ENCODE data around the gene CHCHD1.

DNA sequence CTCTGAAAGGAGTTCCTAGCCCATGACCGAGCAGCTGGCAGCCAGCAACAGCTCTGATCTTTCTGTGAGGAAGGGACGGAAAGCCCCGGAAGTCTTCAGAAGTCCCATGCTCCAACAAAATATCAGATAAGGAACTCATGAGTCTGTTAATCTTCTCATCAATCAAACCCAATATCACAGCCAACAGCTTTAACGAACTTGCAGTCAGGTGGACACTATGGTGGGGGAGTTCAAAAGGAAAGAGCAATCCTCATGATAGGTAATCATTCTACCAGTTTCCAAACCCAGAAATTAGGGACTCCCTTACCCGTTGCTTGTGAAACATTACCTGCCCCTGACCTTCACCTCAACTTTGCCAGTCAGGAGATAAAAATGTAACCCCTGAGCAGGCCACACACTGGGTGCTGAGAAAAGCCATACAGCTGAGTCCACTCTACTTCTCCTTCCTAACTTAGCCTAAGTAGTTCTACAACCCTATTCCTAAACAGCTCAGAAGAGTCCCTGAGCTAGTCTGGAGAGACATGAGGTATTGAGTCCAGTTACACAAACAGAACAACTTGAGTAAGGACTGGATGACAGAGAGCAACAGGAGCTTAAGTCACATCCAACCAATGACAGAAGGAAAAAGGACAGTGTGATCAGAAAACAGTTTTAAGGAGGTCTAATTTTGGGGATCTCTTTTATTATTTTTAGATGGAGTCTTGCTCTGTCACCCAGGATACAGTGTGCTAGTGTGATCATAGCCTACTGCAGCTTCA is 27.4 kb downstream of the CHCHD1 start:
- TF ChIP-seq, protein P1, sequence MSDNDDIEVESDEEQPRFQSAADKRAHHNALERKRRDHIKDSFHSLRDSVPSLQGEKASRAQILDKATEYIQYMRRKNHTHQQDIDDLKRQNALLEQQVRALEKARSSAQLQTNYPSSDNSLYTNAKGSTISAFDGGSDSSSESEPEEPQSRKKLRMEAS (IDR thresholded peaks at IDR 0.05; ENCODE audit: insufficient read depth, insufficient read length), result no peak
- TF ChIP-seq, protein P2, sequence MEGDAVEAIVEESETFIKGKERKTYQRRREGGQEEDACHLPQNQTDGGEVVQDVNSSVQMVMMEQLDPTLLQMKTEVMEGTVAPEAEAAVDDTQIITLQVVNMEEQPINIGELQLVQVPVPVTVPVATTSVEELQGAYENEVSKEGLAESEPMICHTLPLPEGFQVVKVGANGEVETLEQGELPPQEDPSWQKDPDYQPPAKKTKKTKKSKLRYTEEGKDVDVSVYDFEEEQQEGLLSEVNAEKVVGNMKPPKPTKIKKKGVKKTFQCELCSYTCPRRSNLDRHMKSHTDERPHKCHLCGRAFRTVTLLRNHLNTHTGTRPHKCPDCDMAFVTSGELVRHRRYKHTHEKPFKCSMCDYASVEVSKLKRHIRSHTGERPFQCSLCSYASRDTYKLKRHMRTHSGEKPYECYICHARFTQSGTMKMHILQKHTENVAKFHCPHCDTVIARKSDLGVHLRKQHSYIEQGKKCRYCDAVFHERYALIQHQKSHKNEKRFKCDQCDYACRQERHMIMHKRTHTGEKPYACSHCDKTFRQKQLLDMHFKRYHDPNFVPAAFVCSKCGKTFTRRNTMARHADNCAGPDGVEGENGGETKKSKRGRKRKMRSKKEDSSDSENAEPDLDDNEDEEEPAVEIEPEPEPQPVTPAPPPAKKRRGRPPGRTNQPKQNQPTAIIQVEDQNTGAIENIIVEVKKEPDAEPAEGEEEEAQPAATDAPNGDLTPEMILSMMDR (IDR thresholded peaks at IDR 0.05; ENCODE audit: extremely low read depth in 1 of 2, insufficient read depth in 1 of 2, low read depth in 1 of 2, low read length in 2 of 2), result no peak
